ENCODE results near the gene VPS11. TPM values are rescaled to one million over a fixed set of nuclear protein-coding genes. Genes with fewer than 3 reads are reported as not detected.

The VPS11 gene
- total RNA-seq, 1 donor from 2014 or later, result 45.6 TPM

GRCh38 chr11:119065369-119065768 is 2.2 kb upstream of the VPS11 start:
- Histone ChIP-seq H3K27me3 (ENCODE audit: low read depth) (no peaks in the 10 kb centered on the region), H3K4me3 (no peak overlapping the region), H3K9me3 (no peaks in the 10 kb centered on the region), H3K4me1 (peaks cover 29% of the 10 kb centered on the region), H3K36me3 (peaks cover 22% of the 10 kb centered on the region), H3K27ac (no peak overlapping the region)
- intact Hi-C loops (cut with DNase I), result no loop called here
- TF ChIP-seq CTCF (IDR thresholded peaks at IDR 0.05), result peak; percentile 35
- DNase-seq (no peak), ATAC-seq (no peak)

GRCh38 chr11:119077839-119078238 is 10.2 kb downstream of the VPS11 start:
- Histone ChIP-seq H3K9me3 (no peaks in the 10 kb centered on the region), H3K27ac (no peak overlapping the region), H3K27me3 (ENCODE audit: low read depth) (no peaks in the 10 kb centered on the region), H3K4me3 (no peak overlapping the region), H3K4me1 (no peaks in the 10 kb centered on the region), H3K36me3 (peaks cover 99% of the 10 kb centered on the region)
- intact Hi-C loops (cut with DNase I), result no loop called here
- no peak for DNase-seq
- ATAC-seq, result no peak
- TF ChIP-seq CTCF (IDR thresholded peaks at IDR 0.05), result no peak

DNA sequence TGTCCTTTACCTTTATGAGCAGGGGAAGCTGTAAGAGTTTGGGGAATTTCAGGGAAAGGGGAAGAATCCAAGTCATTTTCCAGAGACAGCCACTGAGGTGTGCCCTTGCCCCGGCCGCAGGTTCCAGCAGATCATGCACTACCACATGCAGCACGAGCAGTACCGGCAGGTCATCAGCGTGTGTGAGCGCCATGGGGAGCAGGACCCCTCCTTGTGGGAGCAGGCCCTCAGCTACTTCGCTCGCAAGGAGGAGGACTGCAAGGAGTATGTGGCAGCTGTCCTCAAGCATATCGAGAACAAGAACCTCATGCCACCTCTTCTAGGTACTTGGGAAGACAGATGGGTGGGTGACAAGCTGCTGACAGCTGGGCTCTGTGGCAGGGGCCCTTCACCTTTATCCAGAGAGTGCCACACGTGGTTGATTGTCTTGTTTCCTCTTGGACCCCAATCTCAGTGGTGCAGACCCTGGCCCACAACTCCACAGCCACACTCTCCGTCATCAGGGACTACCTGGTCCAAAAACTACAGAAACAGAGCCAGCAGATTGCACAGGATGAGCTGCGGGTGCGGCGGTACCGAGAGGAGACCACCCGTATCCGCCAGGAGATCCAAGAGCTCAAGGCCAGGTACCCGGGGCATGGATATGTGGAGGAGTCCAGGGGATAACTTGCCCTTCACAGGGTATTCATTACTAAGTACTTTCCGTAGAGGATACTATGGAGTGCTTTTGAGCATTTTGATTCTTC is 11.2 kb downstream of the VPS11 start:
- H3K27me3 ChIP-seq (ENCODE audit: low read depth), result no peaks in the 10 kb centered on the region
- ATAC-seq (no peak), DNase-seq (no peak)
- no peaks in the 10 kb centered on the region for H3K9me3 ChIP-seq
- H3K36me3 ChIP-seq, result peaks cover 89% of the 10 kb centered on the region
- intact Hi-C loops (cut with DNase I), result no loop called here
- H3K27ac ChIP-seq, result no peak overlapping the region
- no peak overlapping the region for H3K4me3 ChIP-seq
- no peaks in the 10 kb centered on the region for H3K4me1 ChIP-seq
- no peak for TF ChIP-seq CTCF (IDR thresholded peaks at IDR 0.05)

DNA sequence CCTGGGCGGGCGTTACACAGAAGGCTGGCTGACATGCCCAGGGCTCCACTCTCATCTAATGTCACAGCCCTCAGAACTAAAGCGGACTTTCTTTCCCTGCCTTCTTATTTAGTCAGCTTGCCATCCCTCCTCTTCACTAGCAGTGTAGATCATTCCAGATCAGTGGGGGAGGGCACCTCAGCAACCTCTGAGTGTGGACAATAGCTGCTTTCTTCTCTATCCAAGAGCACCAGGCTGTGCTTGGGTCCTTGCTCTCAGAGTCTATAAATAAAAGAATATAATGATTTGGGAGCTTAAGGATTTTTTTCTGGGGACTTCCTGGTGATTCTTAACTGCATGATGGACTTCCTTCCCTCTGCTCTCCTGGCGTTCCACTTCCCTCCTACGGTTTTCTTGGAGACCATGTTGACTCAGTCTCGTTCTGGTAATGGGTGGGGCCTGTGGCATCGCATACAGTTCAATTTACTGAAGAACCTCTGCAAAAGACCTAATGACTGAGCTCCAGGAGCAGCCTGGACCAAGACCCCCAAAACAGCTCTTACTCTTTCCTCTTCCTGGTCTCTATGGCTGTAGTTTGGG is 14.2 kb downstream of the VPS11 start:
- ATAC-seq (no peak), DNase-seq (no peak)
- H3K27ac ChIP-seq, result no peak overlapping the region
- peaks cover 60% of the 10 kb centered on the region for H3K36me3 ChIP-seq
- H3K4me1 ChIP-seq, result peaks cover 15% of the 10 kb centered on the region
- intact Hi-C loops (cut with DNase I), result no loop called here
- TF ChIP-seq CTCF (IDR thresholded peaks at IDR 0.05), result no peak
- H3K4me3 ChIP-seq, result no peak overlapping the region
- H3K27me3 ChIP-seq (ENCODE audit: low read depth), result no peaks in the 10 kb centered on the region
- H3K9me3 ChIP-seq, result no peaks in the 10 kb centered on the region

GRCh38 chr11:119084663-119085436 is 17.2 kb downstream of the VPS11 start, which contains the start of gene HMBS:
TSS of gene HMBS (plus strand) at chr11:119084881. CDS start at chr11:119085034, 153 bp downstream.
- Histone ChIP-seq H3K27ac (peak within 1 kb of the TSS; percentile 93), H3K36me3 (peaks cover 29% of the 10 kb centered on the region), H3K9me3 (no peaks in the 10 kb centered on the region), H3K27me3 (ENCODE audit: low read depth) (no peaks in the 10 kb centered on the region), H3K4me1 (peaks cover 15% of the 10 kb centered on the region), H3K4me3 (peak within 1 kb of the TSS; percentile 73)
- TF ChIP-seq CTCF (IDR thresholded peaks at IDR 0.05), result no peak
- ATAC-seq (peak; percentile 97 to 99), DNase-seq (peak; percentile 96)
- intact Hi-C loops (cut with DNase I), result no loop called here

All from lower lobe of right lung (tissue), 2 donors.